Ovary (tissue), 3 donors: Measurements from ENCODE around the gene RHNO1.

ENCODE experiments used
- POLR2A ChIP-seq: fragments of 450-650 bp; IDR thresholded peaks from one replicate; pipeline ENCODE4 v1.6.1; 2017; ENCODE audit warnings: antibody characterized with exemption, mild to moderate bottlenecking, moderate library complexity
- TF ChIP-seq, protein P1 (sequence below), 3 donors: fragments of 450-650 bp in 2 of 3; fragments of 200-600 bp in 1 of 3; IDR thresholded peaks; one replicate each; pipeline versions ENCODE4 v1.5.1 to v1.8.0; 2016 to 2022; ENCODE audit warnings: antibody characterized with exemption in 3 of 3, mild to moderate bottlenecking in 1 of 3
- donor health status: DM: no; HTN: no; CAD: no.

DNA sequence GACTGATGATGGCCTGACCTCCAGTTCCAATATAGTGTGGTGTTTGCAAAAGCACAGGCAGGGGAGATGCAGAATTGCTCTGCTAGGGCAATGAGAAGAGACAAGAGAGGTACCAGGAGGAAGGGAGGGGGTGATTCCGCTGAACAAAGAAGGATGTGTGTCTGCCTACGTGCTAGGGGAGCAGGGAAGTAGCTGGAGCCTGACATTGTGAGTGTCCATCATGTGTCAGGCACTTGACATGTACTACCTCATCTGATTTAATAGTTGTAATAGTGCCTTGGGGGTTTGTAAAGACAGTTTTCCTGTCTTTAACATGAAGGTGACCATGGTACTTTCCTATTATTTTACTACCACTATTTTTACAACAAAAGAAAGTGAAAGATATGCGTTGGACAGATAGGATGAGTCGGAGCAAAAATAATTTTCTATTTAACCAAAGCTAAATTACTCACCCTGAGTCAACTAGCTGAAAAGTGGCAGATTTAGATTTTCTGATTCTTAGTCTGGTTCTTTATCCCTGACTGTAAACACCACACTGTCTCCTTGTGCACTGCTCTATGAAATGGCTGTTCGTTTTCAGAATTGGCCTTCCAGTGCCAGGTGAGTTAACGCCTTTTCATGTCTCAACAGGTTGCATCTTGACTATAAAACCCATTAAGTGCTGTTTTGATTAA is 48.4 kb downstream of the RHNO1 start:
- TF ChIP-seq, protein P1, sequence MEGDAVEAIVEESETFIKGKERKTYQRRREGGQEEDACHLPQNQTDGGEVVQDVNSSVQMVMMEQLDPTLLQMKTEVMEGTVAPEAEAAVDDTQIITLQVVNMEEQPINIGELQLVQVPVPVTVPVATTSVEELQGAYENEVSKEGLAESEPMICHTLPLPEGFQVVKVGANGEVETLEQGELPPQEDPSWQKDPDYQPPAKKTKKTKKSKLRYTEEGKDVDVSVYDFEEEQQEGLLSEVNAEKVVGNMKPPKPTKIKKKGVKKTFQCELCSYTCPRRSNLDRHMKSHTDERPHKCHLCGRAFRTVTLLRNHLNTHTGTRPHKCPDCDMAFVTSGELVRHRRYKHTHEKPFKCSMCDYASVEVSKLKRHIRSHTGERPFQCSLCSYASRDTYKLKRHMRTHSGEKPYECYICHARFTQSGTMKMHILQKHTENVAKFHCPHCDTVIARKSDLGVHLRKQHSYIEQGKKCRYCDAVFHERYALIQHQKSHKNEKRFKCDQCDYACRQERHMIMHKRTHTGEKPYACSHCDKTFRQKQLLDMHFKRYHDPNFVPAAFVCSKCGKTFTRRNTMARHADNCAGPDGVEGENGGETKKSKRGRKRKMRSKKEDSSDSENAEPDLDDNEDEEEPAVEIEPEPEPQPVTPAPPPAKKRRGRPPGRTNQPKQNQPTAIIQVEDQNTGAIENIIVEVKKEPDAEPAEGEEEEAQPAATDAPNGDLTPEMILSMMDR (IDR thresholded peaks at IDR 0.05) = no peak
- no peak for TF ChIP-seq POLR2A
